GM18508 (cell line): Measurements from ENCODE around the gene DLX4.

Source experiments
- ATAC-seq: cut with Tn5 transposase; IDR thresholded peaks from one replicate; pipeline ENCODE4 v1.9.1; 2021; ENCODE audit warnings: moderate number of reproducible peaks; ENCODE audit not compliant: insufficient read depth, unreplicated experiment

Gene DLX4

GRCh38 chr17:49946208-49946607, 22.8 kb upstream of the DLX4 start:
- ATAC-seq, result no peak

- no peak for ATAC-seq
These were observed 21.9 kb upstream of the DLX4 start for GRCh38 chr17:49946964-49947584.

GRCh38 chr17:49949634-49950033, 19.4 kb upstream of the DLX4 start:
- no peak for ATAC-seq

GRCh38 chr17:49951362-49952082, 17.5 kb upstream of the DLX4 start:
- ATAC-seq, result no peak

GRCh38 chr17:49952209-49952911, 16.6 kb upstream of the DLX4 start:
- no peak for ATAC-seq

GRCh38 chr17:49952912-49953497, 16.0 kb upstream of the DLX4 start:
- ATAC-seq, result no peak

GRCh38 chr17:49955157-49955556, 13.8 kb upstream of the DLX4 start:
- no peak for ATAC-seq

GRCh38 chr17:49956780-49957179, 12.2 kb upstream of the DLX4 start:
- no peak for ATAC-seq

GRCh38 chr17:49957350-49957749, 11.6 kb upstream of the DLX4 start:
- ATAC-seq, result no peak

- no peak for ATAC-seq
These were observed 10.3 kb upstream of the DLX4 start for GRCh38 chr17:49958723-49959122.

- ATAC-seq, result no peak
These were observed 9.6 kb upstream of the DLX4 start for GRCh38 chr17:49959183-49959935.

- no peak for ATAC-seq
These were observed 6.2 kb upstream of the DLX4 start for GRCh38 chr17:49962599-49963308.

GRCh38 chr17:49963309-49963625, 5.7 kb upstream of the DLX4 start:
- ATAC-seq, result no peak

- ATAC-seq, result no peak
These were observed 5.2 kb upstream of the DLX4 start for GRCh38 chr17:49963626-49964302.

- ATAC-seq, result no peak
These were observed 4.7 kb upstream of the DLX4 start for GRCh38 chr17:49964303-49964768.

GRCh38 chr17:49964769-49965523, 4.0 kb upstream of the DLX4 start:
- ATAC-seq, result no peak

- no peak for ATAC-seq
These were observed 3.5 kb upstream of the DLX4 start for GRCh38 chr17:49965524-49965909.

GRCh38 chr17:49966767-49967166, 2.2 kb upstream of the DLX4 start:
- ATAC-seq, result no peak

- ATAC-seq, result no peak
These were observed 1.8 kb upstream of the DLX4 start for GRCh38 chr17:49967205-49967604.
